NOMO-1 treated with dmso at 0.1 percent for 144 hours (cell line): ENCODE measurements around the gene KLF15.

Experiments used
- DNase-seq: peaks from one replicate; lab custom pipeline; 2025; ENCODE audit not compliant: unreplicated experiment; lab: John Stamatoyannopoulos, UW

The KLF15 gene

GRCh38 chr3:126389794-126390146, 32.6 kb upstream of the KLF15 start:
- DNase-seq: no peak

DNA sequence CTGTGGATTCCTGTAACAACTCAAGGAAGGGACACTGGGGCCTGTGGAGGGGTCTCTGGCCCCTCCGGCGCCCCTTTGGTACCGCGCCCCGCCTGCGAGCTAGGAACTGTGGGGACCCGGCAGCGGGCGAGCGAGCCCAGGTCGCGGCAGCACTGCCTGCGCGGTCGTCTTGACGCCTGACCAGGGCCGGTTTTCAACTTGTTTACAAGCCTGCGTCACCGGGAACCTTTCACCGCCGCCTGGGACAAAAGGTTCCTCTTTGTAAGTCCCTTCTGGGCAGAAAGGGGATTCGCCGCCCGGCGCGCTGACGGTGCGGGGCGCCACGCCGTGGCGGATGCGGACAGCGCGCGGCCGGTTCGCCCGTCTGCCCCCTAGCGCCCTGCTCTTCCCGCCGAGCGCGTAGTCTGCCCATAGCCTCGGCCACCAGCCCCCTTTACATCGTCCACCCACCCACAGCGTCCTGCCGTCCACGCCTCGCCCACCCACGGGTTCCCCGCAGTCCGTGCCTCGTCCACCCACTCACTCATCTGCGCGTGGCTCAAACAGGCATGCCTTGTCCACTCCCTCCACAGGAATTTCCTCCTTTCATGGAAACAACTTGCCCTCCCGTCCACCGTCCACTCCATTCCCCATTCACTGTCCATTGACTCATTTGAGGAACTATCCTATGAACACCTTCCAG, 32.0 kb upstream of the KLF15 start:
- peak; percentile 78 for DNase-seq

GRCh38 chr3:126381966-126382365, 24.8 kb upstream of the KLF15 start:
- DNase-seq: no peak

- DNase-seq: no peak
These were observed 23.0 kb upstream of the KLF15 start for GRCh38 chr3:126380011-126380768.

- no peak for DNase-seq
These were observed 21.1 kb upstream of the KLF15 start for GRCh38 chr3:126378341-126378751.

DNA sequence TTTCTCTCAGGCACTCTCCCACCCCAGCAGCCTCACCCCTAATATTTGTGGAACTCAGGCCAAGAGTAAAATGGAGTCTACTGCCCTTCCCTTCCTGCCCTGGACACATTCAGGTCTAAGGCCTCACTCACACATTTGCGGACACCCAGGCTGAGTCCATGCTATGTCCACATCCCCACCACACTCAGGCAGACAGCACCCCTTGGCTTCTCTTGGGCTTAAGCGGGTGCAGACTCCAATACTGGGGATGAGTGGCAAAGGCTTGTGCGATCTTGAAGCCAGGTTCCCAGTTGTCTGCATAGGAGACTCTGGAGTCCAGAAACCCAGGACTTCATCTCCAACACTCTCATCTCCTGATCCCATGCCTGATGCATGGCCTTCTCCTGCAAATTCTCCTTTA, 20.0 kb upstream of the KLF15 start:
- DNase-seq: no peak

DNA sequence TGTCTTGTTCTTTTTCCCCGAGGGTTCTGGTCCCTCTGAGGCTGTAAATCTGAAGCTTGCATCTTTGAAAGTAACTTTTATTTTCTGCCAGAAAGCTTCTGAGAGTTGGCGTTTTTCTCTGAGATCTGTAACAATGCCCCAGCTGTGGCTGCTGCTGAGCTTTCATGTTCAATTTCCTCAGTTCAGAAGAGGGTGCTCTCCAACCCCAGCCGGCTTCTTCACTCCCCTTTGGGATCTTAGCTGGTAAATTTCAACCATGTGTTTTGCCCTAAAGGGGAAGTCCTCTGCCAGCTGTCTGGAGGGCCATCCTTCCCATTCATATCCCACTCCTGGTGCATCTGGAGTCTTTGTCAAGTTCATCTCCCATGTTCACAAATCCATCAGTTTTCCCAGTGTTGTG, 19.2 kb upstream of the KLF15 start:
- no peak for DNase-seq

GRCh38 chr3:126375835-126376331, 18.7 kb upstream of the KLF15 start:
- no peak for DNase-seq

DNA sequence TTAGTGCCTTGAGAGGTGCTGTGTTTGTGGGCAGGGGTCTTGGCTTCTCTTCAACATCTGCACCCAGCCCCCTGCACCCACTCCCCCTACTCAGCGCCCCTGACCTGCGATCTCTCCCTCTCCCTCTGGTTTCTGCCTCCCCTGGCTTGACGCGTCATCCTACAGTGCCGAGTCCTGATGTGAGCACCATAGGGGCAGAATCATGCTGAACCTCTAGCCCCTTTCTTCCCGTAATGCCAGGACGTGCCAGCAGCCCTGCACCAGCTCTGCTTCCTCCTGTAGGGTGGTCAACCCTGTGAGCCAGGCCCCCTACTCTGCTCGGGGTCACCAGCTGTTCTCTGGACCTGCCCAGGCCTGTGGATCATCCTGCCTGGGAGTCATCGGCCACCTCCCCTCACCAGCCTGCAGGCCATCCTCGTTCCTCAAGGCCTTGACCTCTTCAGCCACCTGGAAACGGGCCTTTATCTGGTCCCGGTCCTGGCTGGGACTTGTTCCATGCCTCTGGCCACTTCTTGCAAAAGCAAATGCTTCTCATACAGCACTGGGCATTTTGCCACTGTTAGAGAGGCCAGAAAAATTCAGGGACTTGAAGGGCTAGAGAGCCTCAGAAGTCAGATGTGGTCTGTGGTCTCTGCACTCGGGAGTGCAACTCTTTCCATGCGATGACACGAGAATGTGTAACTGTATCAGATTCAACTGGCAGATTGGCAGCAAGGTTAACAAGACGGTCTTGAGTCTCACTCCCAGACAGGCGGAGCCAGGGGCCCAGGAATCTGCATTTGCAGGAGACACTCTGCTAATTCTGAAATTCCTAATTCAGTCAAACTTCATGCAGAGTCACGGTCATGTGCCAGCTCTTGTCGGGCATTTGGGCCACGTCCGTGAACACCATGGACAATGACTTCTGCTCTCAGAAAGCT, 16.7 kb upstream of the KLF15 start:
- DNase-seq: no peak

GRCh38 chr3:126373146-126373613, 16.0 kb upstream of the KLF15 start:
- no peak for DNase-seq

GRCh38 chr3:126372413-126373145, 15.4 kb upstream of the KLF15 start:
- no peak for DNase-seq

DNA sequence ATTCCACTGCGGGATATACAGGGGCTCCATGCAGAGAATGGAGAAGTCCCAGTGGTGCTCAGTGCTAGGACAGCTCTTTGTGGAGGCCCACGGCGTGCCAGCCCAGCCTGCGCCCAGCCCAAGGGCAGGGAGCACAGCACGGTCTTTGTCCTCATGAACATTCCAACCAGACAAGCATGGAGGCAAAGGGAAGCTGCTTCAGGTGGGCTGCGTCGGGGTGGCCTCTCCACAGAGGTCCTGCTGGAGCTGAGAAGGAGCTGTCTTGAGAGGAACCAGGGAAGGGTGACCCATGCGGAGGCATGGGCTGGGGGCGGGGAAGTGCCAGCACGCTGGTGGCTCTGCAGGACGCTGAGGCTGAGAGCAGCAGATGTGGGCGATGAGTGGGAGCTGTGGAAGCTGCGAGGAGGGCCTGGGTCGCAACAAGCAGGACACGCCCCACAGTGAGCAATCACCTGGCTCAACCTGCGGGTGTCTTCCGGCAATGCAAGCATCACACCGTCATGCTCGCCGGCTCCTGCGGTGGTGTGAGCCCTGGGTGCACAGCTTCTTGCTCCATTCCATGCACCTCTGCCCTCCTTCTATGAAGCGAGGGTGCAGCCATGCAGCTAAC, 14.0 kb upstream of the KLF15 start:
- no peak for DNase-seq

GRCh38 chr3:126370606-126371005, 13.4 kb upstream of the KLF15 start:
- DNase-seq: no peak

- DNase-seq: no peak
These were observed 12.8 kb upstream of the KLF15 start for GRCh38 chr3:126370055-126370454.

GRCh38 chr3:126369490-126369889, 12.3 kb upstream of the KLF15 start:
- DNase-seq: no peak

DNA sequence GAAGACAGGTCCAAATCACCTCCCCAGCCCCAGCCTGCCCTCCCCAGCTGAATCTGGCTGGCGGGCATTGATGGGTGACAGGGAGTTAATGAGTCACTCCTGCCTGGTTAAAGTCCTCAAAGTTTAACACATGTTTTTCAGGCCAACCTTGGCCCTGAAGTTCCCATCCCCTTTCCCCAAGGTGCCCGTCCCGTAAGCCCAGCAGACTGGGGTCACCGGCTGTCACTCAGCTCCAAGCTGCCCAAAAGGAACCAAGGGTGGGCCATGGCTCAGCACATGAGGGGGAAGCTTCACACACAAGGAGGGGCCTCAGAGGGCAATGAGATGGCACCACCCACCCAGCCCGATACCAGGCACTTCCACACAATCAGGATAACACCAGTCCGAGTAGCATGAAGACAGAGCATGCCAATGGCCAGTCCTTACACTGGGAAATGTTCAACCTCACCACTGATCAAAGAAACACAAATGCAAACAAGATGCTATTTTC, 10.2 kb upstream of the KLF15 start:
- no peak for DNase-seq

- DNase-seq: no peak
These were observed 8.4 kb upstream of the KLF15 start for GRCh38 chr3:126365351-126366277.

GRCh38 chr3:126364731-126365301, 7.6 kb upstream of the KLF15 start:
- DNase-seq: no peak
